Testis (tissue), 2 donors: ENCODE measurements around the gene ANKH.

Experiments used
- CTCF ChIP-seq, 3 experiments: fragments of 450-650 bp in 2 of 3; fragments of 200-600 bp in 1 of 3; sonication (generic) in 1 of 3; IDR thresholded peaks; one replicate each; pipeline ENCODE4 v1.5.1; 2016 to 2019; ENCODE audit warnings: antibody characterized with exemption in 3 of 3, mild to moderate bottlenecking in 2 of 3, moderate library complexity in 1 of 3
- POLR2A ChIP-seq: fragments of 450-650 bp; IDR thresholded peaks from one replicate; pipeline ENCODE4 v1.6.1; 2017; ENCODE audit warnings: antibody characterized with exemption, mild to moderate bottlenecking, moderate library complexity

GRCh38 chr5:14732991-14733390 is 138.6 kb downstream of the ANKH start:
- TF ChIP-seq CTCF (IDR thresholded peaks at IDR 0.05) = no peak
- TF ChIP-seq POLR2A = no peak
